Measurements from ENCODE around the gene DSEL.

GRCh38 chr18:67477522-67477921 is 39.0 kb downstream of the DSEL start:
- TF ChIP-seq EZH2 (IDR thresholded peaks at IDR 0.05; ENCODE audit: borderline replicate concordance, low read depth, low read length, severe bottlenecking) (no peak), CTCF (IDR thresholded peaks at IDR 0.05; ENCODE audit: borderline replicate concordance, extremely low read depth, low read length, poor library complexity, severe bottlenecking) (no peak)

Data from DND-41 (cell line).